Activated CD4-positive, alpha-beta T cell treated with anti-CD3 and anti-CD28 coated beads for 48 hours (primary cell): ENCODE data around the gene CORO2B.

Source experiments
- DNase-seq: peaks from one replicate; pipeline ENCODE4 v3.0.0-alpha.2; 2020

Gene CORO2B

GRCh38 chr15:68612503-68612902, 33.7 kb downstream of the CORO2B start:
- no peak for DNase-seq

DNA sequence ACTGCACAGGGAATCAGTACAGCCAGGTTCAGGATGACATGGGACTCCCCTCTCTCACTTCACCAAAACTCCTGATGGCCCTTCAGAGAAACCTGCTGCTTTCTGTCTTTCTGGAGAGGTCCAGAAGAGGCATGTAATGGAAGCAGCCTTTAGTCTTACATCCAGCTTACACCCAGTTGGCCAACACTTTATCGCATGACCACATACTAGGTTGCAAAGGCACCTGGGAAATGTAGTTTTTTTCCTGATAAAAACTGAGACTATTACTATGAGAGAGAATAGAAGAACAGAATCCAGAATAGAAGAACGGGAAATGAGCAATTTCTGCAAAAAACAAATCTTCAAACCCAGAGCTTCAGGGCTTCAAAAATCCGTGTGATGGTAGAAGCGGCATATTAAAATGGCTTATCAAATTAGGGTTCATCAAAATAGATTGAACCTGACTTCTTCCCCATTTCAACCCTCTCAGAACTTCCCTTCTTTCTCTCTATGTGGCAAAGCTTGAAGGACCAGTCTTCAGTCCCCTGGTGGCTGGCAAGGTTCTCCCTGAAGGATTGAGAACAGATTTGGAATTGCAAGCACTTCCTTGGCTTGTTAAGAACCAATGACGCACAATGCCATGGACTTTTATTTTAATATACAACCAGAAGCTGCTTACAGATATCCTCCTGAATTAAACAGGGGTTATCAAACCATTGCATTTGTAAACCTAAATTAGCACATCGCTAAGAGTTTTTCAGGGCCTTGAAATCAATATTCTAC, 34.4 kb downstream of the CORO2B start:
- DNase-seq: no peak

GRCh38 chr15:68614286-68615035, 35.7 kb downstream of the CORO2B start:
- no peak for DNase-seq

DNA sequence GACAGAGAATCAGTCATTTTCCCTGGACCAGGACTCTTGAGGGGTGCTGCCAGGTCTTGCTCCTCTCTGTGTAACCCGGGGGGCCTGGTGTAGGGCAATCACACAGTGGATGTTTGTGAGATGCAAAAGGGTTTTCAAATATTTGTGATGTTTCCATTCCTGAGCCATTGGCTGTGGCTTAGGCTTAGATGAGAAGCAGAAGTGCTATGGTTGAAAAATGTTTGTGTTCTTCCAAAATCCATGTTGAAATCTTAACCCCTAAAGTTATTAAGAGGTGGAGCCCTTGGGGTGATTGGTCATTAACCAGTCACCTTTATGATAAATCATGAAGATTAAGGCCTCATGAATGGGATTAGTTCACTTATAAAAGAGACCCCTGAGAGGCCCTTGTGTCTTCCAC, 36.5 kb downstream of the CORO2B start:
- no peak for DNase-seq

DNA sequence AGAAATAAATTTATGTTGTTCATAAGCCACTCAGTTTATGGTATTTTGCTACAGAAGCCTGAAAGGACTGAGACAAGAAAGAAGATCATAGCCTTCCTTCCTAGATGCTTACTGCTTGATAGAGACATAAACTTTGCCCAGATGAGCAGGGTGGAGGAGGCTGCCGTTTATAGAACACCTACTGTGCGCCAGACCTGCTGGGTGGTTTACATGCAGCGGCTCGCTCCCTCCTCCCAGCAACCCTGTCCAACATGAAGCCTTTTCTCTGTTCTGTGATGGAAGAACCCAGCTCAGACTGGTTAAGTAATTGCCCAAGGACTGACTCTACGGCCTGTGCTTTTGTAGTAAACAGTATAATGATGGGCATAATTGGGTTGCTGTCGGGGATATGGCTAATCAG, 37.0 kb downstream of the CORO2B start:
- no peak for DNase-seq

GRCh38 chr15:68616397-68616796, 37.6 kb downstream of the CORO2B start:
- no peak for DNase-seq

DNA sequence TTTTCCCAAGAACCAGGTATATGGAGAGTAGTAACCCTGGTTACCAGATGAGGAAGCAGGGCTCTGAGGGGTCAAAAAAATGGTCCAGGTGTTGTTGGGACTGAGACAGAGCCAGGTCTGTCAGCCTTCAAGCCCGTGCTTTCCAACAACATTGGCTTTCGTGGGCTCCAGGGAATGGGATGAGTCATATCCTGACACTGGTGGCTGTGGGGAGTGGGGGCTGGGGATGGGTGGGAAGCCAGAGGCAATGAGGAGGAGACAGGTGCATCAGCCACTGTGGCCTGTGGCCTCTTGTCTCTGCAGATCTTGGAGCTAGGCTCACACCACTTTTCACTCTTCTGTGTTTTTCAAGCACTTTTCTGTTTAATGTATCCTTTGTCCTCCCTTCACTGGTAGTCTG, 38.2 kb downstream of the CORO2B start:
- no peak for DNase-seq

DNA sequence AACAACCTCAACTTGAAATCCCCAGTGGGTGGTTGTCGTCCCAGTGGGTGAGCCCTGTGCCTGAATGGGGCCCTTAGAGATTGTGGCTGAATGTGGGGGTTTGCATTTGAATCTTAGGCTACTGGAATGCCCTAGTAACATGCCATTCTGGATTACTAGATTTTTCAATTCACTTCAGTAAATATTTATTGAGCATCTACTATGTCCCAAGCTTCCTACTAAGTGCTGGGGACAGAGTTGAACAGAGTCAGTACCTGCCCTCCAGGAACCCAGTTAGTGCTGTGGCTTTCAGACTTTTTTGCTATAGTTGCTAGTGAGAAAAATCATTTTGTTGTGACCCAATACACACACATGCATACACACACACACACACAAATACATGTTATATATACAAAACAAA, 39.0 kb downstream of the CORO2B start:
- no peak for DNase-seq

GRCh38 chr15:68618394-68618793, 39.6 kb downstream of the CORO2B start:
- DNase-seq: no peak

DNA sequence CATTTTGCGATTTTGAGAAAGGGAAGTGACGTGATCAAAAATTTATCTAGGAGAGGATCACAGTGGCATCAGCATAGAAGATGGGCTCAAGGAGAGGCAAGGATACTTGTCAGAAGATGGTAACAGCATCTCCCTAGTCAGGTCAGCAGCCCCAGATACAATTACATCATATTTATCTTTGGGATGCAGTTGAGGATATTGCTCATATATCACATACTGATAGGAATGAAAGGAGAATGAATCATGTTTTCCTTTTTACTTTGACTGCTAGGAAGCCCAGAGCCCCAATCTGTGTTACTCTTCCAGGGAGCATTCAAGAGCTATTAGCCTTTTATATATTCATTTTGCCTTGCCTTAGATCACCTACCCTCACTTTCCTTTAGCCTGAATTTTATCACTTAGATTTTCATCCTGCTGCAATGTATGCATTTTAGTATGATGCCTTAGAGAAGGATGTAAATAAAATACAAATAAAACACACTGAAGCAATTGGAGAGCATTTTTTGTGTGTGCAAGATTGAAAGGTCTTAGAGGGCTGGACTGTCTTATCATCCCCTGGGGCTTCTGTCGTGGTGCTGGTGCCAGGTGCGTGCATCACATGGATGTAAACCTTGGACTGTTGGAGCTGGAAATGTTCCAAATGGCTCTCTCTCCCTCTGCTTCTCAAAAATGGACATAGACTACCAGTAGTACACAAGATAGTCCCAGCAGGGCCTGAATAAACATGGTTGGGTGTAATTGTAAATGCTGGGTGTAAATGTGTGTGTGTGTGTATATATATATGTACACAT, 40.3 kb downstream of the CORO2B start:
- no peak for DNase-seq

GRCh38 chr15:68620721-68621527, 42.1 kb downstream of the CORO2B start:
- no peak for DNase-seq

DNA sequence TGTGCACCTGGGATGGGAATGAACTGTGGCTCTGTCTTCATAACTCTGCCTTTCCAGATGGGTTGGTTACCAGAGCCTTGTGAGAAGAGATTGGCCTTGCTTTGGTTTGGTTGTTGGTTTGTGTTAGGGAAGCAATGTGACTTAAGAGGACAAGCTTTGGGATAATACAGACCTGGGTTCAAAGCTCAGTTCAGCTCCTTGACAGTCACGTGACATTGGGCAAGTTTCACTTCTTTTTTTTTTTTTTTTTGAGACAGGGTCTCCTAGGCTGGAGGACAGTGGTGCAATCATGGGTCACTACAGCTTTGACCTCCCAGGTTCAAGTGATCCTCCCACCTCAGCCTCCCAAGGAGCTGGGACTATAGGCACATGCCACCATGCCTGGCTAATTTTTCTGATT, 42.7 kb downstream of the CORO2B start:
- no peak for DNase-seq

DNA sequence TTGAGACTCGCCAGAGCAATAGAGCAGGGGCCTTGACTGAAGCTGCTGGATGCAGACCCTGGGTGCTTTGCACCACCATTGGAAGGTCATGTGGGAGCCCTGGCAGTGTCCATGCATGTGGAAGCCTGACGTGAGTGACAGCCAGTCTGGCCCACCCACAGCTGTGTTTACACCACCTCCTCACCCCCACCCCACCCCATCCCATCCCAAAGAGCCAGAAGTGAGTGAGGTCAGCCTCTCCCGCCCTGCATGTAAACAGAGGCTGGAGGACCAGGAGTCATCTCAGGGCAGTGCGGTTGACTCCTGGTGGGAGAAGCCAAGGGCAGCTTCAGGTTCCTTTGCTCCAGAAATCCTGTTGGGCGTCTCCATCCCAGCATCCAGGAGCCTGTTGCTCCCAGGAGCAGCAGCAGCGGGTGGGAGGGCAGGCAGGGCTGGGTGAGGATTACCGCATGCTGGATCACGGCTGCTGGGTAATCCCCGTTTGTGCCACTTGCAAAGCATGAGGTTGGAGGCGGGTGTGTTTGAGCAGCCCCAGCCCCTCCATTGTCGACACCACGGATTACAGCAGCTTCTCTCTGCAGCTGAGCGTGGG, 44.6 kb downstream of the CORO2B start:
- no peak for DNase-seq

- DNase-seq: no peak
These were observed 47.1 kb downstream of the CORO2B start for GRCh38 chr15:68625853-68626252.

DNA sequence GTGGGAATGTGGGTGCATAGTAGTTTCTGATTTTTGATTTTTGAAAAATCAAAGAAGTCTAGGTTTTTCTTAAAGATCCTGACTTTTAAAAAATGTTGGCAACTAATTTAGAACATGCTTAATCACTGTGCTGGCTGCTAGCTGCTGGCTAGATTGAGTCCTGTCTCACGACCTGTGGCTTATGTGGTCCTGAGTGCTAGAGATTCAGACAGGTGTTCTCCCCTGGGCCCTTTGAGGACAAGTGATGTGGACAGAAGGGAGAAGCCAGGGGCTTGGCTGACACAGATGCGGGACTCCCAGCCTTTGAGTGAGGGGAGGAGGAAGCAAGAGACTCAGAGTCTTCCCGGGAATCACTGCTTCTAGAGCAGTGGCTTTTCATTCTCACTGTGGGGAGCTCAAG, 47.5 kb downstream of the CORO2B start:
- no peak for DNase-seq

- DNase-seq: no peak
These were observed 47.9 kb downstream of the CORO2B start for GRCh38 chr15:68626739-68627138.

DNA sequence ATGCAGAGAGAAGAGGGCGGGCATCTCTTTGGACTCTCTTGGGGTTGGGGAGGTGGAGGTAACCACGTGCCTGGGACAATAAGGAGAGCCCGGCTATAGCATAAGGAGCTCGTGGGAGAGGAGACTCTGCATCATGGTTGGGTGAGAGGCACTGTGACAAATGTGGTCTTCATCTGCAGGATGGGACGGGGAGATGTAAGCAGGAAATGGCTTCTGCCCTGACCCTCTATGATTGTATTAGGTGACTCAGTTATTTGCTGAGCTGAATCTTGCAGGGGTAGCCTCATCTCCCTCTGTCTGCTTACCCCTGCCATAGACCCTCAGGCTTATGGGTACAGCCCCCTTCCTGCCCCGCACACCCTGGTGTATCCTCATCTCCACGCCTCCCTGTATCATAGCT, 48.7 kb downstream of the CORO2B start:
- no peak for DNase-seq

DNA sequence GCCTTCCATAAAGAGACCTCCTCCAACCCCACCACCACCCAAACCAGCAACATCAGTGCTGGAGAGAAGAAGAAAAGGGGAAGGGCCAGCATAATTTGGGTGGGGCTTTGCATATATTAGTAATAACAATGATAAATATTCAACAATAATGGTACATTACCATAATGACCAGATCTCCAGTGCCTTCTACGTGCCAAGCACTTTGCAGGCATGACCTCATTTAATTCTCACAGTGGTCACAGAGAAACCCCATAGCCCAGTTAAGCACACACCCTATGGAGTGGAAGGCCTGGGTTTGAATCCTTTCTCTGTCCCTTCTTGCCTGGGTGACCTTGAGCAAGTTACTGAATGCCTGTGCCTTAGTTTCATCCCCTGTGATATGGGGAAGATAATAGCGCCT, 49.2 kb downstream of the CORO2B start:
- no peak for DNase-seq

GRCh38 chr15:68629519-68630210, 50.9 kb downstream of the CORO2B start:
- no peak for DNase-seq

DNA sequence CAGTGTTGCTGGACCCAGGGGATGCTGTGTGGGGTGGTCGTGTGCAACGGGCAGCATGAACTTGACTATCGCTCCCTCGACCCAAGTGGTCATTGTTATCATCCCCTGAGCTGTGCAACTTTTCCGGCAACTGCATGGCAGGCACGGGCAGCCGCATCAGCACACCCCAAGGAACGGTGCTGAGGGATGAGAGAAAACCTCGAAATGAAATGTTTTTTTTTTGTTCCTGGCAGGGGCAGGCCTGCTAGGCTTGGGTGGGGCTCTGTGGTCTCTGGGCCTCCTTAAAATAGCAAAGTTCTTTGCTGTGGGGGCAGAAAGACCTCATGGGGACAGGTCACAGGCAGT, 51.4 kb downstream of the CORO2B start:
- no peak for DNase-seq

- no peak for DNase-seq
These were observed 52.0 kb downstream of the CORO2B start for GRCh38 chr15:68630836-68631235.

GRCh38 chr15:68631601-68632051, 52.8 kb downstream of the CORO2B start:
- DNase-seq: no peak
